ENCODE results near the gene BRD4. TPM values are rescaled to one million over a fixed set of nuclear protein-coding genes. Genes with fewer than 3 reads are reported as not detected.

Gene BRD4
- 66.2 TPM for polyA plus RNA-seq (2013, experiment 1 of 2)
- 63.1 TPM for polyA plus RNA-seq (2013, experiment 2 of 2)

DNA sequence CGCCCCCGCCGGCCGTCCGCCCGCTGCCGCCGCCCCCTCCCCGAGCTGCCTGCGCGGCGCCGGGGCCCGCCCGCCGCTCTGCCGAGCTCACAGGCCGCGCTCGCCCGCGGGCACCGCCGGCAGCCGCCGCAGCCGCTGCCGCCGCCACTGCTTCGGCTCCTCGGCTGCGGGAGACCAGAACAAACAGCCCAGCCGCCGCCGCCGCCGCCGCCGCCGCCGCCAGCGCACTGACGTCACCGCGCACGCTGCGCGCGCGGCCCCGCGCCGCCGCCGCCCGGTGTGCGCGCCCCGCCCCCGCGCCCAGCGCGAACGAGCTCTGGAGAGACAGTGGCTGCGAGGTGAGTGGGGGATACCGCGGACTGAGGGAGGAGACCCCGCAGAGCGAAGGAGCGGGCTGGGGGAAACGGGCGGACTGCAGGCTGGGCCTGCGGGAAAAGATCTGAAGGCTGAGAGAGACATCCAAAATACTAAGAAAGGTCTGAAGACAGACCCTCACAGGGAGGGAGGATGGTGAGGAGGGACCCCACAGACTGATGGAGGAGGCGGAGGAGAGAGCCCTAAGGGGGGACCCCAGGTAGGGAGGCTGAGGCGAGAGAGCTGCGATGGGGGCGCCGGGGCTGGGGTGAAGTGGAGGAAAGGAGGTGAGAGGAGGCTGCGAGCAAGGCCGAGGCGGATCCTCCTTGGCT, at the start of gene BRD4:
Gene BRD4, minus strand, starts transcription at position 229 of the 686 bp plus-strand sequence. CDS start 59,440 bp downstream, outside the sequence.
- 0 to 4% methylated on average over 30 to 66 of the region's 81 CpGs for WGBS, 2 experiments (ENCODE audit: insufficient coverage in 2 of 2)
- Histone ChIP-seq H3K4me3 (ENCODE audit: extremely low read depth, insufficient read depth, low read length, poor library complexity, severe bottlenecking) (peak within 1 kb of the TSS; percentile 88), H3K9me3 (ENCODE audit: control insufficient read depth, low read length) (no peaks in the 10 kb centered on the region), H3K36me3 (ENCODE audit: control insufficient read depth, insufficient read depth, low read length) (no peaks in the 10 kb centered on the region), H3K4me1 (ENCODE audit: control insufficient read depth, insufficient read depth, low read length, poor library complexity, severe bottlenecking) (peaks cover 28% of the 10 kb centered on the region), H3K27ac (ENCODE audit: low read depth, low read length, severe bottlenecking) (peak within 1 kb of the TSS; percentile 95)

DNA sequence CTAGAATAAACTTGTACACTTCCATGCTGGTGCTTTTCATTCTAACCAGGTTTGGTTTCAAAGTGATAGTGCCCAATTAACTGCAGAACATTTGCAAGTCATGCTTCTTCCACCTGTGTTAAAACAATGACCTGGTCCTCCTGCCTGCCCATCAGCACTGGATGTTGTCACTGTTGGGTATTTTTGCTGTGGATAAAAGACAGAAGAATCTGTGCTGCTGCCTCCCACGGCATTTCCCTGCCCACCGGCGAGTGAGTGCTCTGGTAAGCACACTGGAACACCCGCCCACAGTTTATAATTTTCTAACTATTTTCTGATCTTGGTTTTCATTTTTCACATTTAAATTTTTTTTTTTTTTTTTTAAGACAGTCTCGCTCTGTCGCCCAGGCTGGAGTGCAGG, 49.5 kb upstream of the BRD4 start:
- H3K4me1 ChIP-seq (ENCODE audit: control insufficient read depth, insufficient read depth, low read length, poor library complexity, severe bottlenecking) = peaks cover 6% of the 10 kb centered on the region
- peaks cover 34% of the 10 kb centered on the region for H3K36me3 ChIP-seq (ENCODE audit: control insufficient read depth, insufficient read depth, low read length)
- no peak overlapping the region for H3K27ac ChIP-seq (ENCODE audit: low read depth, low read length, severe bottlenecking)
- 64 to 90% methylated on average over 3 of the region's 6 CpGs for WGBS, 2 experiments (ENCODE audit: insufficient coverage in 2 of 2)
- H3K9me3 ChIP-seq (ENCODE audit: control insufficient read depth, low read length) = no peaks in the 10 kb centered on the region
- no peak overlapping the region for H3K4me3 ChIP-seq (ENCODE audit: extremely low read depth, insufficient read depth, low read length, poor library complexity, severe bottlenecking)

DNA sequence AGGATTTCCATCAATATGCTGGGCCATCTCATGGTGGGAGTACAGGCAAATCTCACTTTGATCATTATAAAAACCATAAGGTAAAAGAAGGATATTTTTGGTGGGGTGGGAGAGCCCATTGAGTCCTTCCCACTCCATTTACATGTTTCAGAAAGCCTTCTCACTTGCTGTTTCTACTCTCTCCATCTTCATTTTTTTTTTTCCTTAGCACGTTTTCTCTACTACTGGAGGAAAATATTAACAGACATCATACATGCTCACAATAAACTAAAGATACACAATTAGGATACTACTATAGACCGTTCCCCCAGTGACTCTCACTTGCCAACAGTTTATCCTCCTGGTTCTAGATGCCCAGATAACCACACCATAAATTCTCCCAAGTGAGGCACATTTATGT, 49.1 kb upstream of the BRD4 start:
- WGBS, 2 experiments (ENCODE audit: insufficient coverage in 2 of 2) = 97 to 100% methylated on average over 2 of the region's 2 CpGs
- Histone ChIP-seq H3K4me3 (ENCODE audit: extremely low read depth, insufficient read depth, low read length, poor library complexity, severe bottlenecking) (no peak overlapping the region), H3K4me1 (ENCODE audit: control insufficient read depth, insufficient read depth, low read length, poor library complexity, severe bottlenecking) (peaks cover 10% of the 10 kb centered on the region), H3K9me3 (ENCODE audit: control insufficient read depth, low read length) (no peaks in the 10 kb centered on the region), H3K27ac (ENCODE audit: low read depth, low read length, severe bottlenecking) (peak overlapping the region; percentile 97), H3K36me3 (ENCODE audit: control insufficient read depth, insufficient read depth, low read length) (peaks cover 32% of the 10 kb centered on the region)

DNA sequence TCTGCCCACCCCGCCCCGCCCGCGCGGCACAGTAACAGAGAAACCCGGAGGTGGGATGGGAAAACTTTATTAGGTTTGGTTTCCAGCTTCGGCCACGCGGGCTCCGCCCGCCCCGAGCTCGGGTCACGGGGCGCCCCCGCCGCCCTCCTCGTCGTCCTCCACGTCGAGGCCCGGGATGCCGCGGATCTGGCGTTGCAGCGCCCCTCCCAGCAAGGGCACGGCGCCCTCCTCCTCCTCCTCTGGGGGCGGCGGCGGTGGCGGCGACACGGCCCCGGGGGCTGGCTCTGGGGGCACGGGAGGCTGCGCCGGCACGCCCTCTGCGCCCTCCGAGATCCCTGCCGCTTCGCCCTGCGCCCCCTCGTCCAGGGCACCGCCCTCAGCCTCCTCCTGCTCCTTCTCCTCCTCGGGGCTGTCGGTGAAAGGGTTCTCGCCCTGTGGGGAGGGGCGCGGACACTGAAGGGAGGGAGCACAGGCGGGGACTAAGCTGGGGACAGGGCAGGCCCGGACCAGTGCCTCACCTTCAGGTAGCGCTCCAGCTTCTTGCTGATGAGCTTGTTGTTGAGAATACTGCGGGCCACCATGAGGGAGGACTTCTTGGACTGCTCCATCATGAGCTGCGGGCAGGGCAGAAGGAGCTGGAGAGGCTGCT, 47.8 kb upstream of the BRD4 start:
- Histone ChIP-seq H3K36me3 (ENCODE audit: control insufficient read depth, insufficient read depth, low read length) (peaks cover 23% of the 10 kb centered on the region), H3K9me3 (ENCODE audit: control insufficient read depth, low read length) (no peaks in the 10 kb centered on the region), H3K4me3 (ENCODE audit: extremely low read depth, insufficient read depth, low read length, poor library complexity, severe bottlenecking) (peak overlapping the region; percentile 98), H3K27ac (ENCODE audit: low read depth, low read length, severe bottlenecking) (peak overlapping the region; percentile 97), H3K4me1 (ENCODE audit: control insufficient read depth, insufficient read depth, low read length, poor library complexity, severe bottlenecking) (peaks cover 10% of the 10 kb centered on the region)
- 1 to 4% methylated on average over 13 to 46 of the region's 56 CpGs for WGBS, 2 experiments (ENCODE audit: insufficient coverage in 2 of 2)

DNA sequence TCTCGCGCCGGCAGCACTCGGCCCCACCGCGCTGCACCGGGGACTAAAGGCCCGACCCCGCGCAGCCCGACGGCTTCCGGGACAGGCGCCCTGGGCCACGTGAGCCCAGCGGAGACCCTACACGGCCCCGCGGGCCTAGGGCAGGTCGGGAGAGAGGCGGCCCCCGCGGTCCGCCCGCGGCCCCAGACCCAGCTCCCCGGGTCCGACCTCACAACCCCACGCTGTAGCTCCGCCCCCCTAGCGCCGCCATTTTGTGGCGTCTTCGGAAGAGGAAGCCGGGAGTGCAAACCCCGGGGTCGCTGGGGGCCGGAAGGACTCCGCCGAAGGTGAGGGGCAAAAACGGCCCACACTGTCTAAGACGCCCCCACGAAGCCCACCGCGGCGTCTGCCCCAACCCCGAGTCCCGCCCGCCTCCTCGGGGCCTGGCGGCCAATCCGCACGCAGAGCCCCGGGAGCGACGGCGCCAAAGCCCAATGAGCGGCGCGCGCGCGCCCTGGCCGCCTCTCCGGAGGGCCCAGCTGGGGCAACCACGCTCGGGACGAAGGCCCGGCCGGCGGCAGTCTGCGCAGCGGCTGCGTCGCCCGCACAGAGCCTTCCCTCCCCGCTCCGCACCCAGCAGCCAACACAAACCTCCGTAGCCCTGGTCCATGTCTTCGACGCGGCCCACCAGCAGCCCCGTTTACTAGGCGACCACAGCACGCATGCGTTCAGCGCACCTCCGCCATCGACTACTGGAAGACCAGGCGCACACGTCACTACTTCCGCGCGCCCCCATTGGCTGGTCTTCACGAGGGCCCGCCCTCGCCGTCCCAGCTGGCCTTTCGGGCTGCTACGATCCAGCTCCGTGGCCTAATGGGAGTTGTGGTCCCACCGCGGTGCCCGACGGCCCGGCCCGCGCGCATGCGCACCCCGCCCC, 47.0 kb upstream of the BRD4 start, which contains the start of gene AKAP8:
Gene AKAP8, minus strand, starts transcription at position 705 of the 916 bp plus-strand sequence. Its CDS starts 56 bp downstream, at position 649.
- H3K9me3 ChIP-seq (ENCODE audit: control insufficient read depth, low read length) = no peaks in the 10 kb centered on the region
- H3K36me3 ChIP-seq (ENCODE audit: control insufficient read depth, insufficient read depth, low read length) = peaks cover 23% of the 10 kb centered on the region
- WGBS, 2 experiments (ENCODE audit: insufficient coverage in 2 of 2) = 0% methylated on average over 69 to 87 of the region's 111 CpGs
- H3K27ac ChIP-seq (ENCODE audit: low read depth, low read length, severe bottlenecking) = peak within 1 kb of the TSS; percentile 97
- peaks cover 10% of the 10 kb centered on the region for H3K4me1 ChIP-seq (ENCODE audit: control insufficient read depth, insufficient read depth, low read length, poor library complexity, severe bottlenecking)
- peak within 1 kb of the TSS; percentile 98 for H3K4me3 ChIP-seq (ENCODE audit: extremely low read depth, insufficient read depth, low read length, poor library complexity, severe bottlenecking)

GRCh38 chr19:15378534-15379082, 46.3 kb upstream of the BRD4 start:
- H3K4me3 ChIP-seq (ENCODE audit: extremely low read depth, insufficient read depth, low read length, poor library complexity, severe bottlenecking) = peak overlapping the region; percentile 98

GRCh38 chr19:15374796-15375440, 42.6 kb upstream of the BRD4 start:
- H3K27ac ChIP-seq (ENCODE audit: low read depth, low read length, severe bottlenecking) = no peak overlapping the region
- H3K36me3 ChIP-seq (ENCODE audit: control insufficient read depth, insufficient read depth, low read length) = peaks cover 49% of the 10 kb centered on the region
- H3K4me1 ChIP-seq (ENCODE audit: control insufficient read depth, insufficient read depth, low read length, poor library complexity, severe bottlenecking) = peaks cover 7% of the 10 kb centered on the region
- no peak overlapping the region for H3K4me3 ChIP-seq (ENCODE audit: extremely low read depth, insufficient read depth, low read length, poor library complexity, severe bottlenecking)
- H3K9me3 ChIP-seq (ENCODE audit: control insufficient read depth, low read length) = no peaks in the 10 kb centered on the region
- WGBS, 2 experiments (ENCODE audit: insufficient coverage in 2 of 2) = 96 to 98% methylated on average over 23 to 24 of the region's 24 CpGs

More at GRCh38 chr19:15378534-15379082, 46.3 kb upstream of the BRD4 start:
- Histone ChIP-seq H3K27ac (ENCODE audit: low read depth, low read length, severe bottlenecking) (peak overlapping the region; percentile 97), H3K4me1 (ENCODE audit: control insufficient read depth, insufficient read depth, low read length, poor library complexity, severe bottlenecking) (peaks cover 10% of the 10 kb centered on the region), H3K36me3 (ENCODE audit: control insufficient read depth, insufficient read depth, low read length) (peaks cover 29% of the 10 kb centered on the region), H3K9me3 (ENCODE audit: control insufficient read depth, low read length) (no peaks in the 10 kb centered on the region)
- WGBS, 2 experiments (ENCODE audit: insufficient coverage in 2 of 2) = 0 to 1% methylated on average over 21 to 22 of the region's 22 CpGs

- H3K9me3 ChIP-seq (ENCODE audit: control insufficient read depth, low read length) = no peaks in the 10 kb centered on the region
- H3K4me3 ChIP-seq (ENCODE audit: extremely low read depth, insufficient read depth, low read length, poor library complexity, severe bottlenecking) = no peak overlapping the region
- no peak overlapping the region for H3K27ac ChIP-seq (ENCODE audit: low read depth, low read length, severe bottlenecking)
- 89% methylated on average over 20 to 21 of the region's 21 CpGs for WGBS, 2 experiments (ENCODE audit: insufficient coverage in 2 of 2)
- peaks cover 7% of the 10 kb centered on the region for H3K4me1 ChIP-seq (ENCODE audit: control insufficient read depth, insufficient read depth, low read length, poor library complexity, severe bottlenecking)
- peaks cover 56% of the 10 kb centered on the region for H3K36me3 ChIP-seq (ENCODE audit: control insufficient read depth, insufficient read depth, low read length)
Observed at GRCh38 chr19:15374105-15374651, 41.8 kb upstream of the BRD4 start.

- Histone ChIP-seq H3K9me3 (ENCODE audit: control insufficient read depth, low read length) (no peaks in the 10 kb centered on the region), H3K36me3 (ENCODE audit: control insufficient read depth, insufficient read depth, low read length) (peaks cover 61% of the 10 kb centered on the region), H3K27ac (ENCODE audit: low read depth, low read length, severe bottlenecking) (no peak overlapping the region), H3K4me3 (ENCODE audit: extremely low read depth, insufficient read depth, low read length, poor library complexity, severe bottlenecking) (no peak overlapping the region), H3K4me1 (ENCODE audit: control insufficient read depth, insufficient read depth, low read length, poor library complexity, severe bottlenecking) (peaks cover 7% of the 10 kb centered on the region)
- 97 to 100% methylated on average over 20 to 21 of the region's 22 CpGs for WGBS, 2 experiments (ENCODE audit: insufficient coverage in 2 of 2)
Observed at GRCh38 chr19:15373644-15374043, 41.3 kb upstream of the BRD4 start.
